GM21737 (cell line): Measurements from ENCODE around the gene CSTF3.
"Not testable (repeated sequence)": the region's sequence is repeated elsewhere in the genome, so short reads cannot be mapped to it uniquely, and the experiment has no call there.

Experiments
- ATAC-seq: cut with Tn5 transposase; IDR thresholded peaks from one replicate; pipeline ENCODE4 v1.9.1; 2021; ENCODE audit warnings: mild to moderate bottlenecking, moderate library complexity; ENCODE audit not compliant: unreplicated experiment

Gene CSTF3

DNA sequence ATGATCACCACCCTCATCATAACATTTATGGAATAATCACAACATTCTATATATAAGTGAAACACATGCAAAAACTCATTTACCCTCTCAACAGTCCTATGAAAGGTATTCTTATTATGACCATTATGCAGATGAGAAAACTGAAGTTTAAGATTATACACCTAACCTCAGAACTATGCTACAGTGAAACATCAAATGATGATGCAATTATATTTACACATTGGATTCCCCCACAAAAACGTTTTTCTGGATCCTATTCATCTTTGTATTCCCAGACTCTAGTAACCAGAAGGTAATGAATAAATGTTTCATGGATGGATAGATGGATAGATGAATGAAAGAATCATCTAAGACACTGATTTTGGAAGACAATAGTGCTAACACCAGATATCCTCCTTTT is 67.1 kb downstream of the CSTF3 start:
- no peak for ATAC-seq

DNA sequence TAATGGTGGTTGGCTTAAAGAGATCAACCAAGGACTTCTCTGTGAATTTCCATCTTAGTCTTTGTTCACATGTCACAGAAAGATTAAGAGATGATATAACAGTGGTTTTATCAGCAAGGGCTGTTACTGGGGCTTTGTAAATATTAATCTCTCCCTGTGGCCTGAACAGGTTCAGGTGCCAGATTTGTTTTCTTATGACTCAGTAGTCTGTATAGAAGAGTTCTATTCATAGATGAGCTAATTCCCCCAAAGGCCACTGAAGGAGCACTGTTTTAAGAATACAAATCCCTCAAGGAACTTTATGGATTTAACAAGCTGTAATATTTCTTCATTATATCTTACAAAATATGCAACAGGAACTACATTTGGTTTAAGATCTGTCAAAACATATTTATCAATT is 71.5 kb downstream of the CSTF3 start:
- no peak for ATAC-seq

DNA sequence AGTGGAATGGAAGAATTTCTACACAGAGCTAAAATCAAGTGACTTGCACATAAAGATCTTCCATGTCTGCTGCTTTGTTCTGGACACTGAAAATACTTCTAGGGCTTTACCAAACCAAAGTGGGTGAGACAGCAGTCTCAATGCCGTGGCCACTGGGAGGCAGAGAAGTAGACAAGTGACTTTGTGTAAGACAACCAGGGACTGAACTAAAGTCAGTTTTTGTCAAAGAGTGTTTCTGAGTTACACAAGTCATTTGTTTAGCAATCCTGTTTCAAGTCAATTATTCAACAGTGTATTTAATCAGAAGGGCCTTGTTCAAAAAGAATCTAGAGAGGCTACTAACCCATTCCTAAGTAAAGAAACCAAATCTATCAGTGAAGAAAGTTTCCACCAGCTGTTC is 75.3 kb downstream of the CSTF3 start:
- ATAC-seq: no peak

DNA sequence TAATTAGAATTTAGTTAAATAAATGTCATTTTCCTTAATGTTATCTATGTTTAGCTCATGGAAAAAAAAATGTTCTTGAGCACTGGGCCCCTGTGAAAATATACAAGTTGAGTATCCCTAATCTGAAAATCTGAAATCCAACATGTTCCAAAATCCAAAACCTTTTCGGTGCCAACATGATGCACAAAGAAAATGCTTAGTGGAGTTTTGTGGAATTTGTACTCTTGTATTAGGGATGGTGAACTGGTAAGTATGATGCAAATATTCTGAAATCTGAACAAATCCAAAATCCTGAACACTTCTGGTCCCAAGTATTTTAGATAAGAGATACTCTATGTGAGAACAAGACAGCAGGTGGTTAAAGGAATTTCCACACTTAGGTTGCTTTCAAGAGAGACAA is 77.4 kb downstream of the CSTF3 start:
- no peak for ATAC-seq

DNA sequence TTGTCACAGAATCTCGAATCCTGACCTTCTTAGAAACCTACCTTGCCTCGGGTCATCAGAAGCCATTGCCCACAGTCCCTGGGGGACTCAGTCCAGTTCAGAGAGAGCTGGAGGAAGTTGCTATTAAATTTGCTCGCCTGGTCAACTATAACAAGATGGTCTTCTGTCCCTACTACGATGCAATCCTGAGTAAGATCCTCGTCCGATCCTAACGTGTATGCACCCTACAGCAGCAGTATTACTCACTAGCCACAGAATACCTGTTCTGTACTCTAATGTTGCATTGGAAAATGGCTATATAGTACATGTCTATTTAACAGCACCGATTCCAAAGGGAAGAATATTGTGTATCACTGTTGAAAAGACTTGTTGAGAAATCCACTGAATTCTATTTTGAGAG is 88.8 kb downstream of the CSTF3 start:
- ATAC-seq: no peak

DNA sequence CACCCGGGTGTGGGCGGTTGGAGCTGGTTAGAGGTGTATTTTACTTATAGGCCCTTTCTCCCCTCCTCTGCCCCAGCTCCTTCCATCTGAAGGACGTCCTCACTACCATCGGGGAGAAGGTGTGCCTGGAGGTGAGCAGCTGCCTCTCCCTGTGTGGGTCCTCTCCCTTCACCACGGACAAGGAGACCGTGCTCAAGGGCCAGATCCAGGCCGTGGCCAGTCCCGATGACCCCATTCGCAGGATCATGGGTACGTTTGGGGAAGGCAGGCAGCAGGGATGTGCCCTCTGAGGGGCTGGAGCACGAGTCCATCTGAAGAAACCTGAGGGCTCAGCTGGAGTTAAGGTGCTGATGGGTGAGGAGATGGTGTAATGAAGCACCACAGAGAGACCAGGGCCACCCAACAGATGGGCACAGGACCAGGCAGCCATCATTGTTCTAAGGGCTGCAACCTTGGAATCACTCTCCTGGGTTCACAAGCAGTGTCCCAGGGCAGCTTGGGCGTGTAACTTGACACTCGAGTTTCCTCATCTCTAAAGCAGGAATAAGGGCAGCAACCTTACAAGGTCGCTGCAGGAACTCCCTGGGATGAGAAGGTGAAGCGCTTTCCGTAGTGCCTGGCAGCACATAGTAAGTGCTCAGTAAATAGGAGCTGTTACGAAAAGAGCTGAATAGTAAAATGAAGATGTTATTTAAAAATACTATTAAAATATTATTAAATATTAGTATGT is 92.5 kb downstream of the CSTF3 start:
- ATAC-seq: no peak

DNA sequence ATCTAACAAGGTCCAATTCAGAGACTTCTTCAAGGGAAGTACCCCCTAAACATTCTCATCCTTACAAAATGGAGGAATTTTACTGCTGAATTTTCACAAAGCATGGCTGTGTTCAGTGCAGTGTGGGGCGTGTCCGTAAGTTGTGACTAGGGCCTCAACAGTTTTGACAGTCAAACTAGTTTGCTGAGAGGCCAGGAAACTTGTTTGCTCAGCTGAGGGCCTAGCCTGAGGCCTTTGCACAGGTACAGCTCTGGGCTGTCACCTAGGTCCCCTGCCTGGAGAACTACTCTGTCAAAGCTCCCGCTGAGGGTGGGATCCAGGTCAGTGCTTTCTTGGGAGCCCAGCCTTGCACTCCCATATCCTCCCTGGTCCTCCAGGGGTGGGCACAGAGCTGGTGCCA is 94.0 kb downstream of the CSTF3 start:
- no peak for ATAC-seq

DNA sequence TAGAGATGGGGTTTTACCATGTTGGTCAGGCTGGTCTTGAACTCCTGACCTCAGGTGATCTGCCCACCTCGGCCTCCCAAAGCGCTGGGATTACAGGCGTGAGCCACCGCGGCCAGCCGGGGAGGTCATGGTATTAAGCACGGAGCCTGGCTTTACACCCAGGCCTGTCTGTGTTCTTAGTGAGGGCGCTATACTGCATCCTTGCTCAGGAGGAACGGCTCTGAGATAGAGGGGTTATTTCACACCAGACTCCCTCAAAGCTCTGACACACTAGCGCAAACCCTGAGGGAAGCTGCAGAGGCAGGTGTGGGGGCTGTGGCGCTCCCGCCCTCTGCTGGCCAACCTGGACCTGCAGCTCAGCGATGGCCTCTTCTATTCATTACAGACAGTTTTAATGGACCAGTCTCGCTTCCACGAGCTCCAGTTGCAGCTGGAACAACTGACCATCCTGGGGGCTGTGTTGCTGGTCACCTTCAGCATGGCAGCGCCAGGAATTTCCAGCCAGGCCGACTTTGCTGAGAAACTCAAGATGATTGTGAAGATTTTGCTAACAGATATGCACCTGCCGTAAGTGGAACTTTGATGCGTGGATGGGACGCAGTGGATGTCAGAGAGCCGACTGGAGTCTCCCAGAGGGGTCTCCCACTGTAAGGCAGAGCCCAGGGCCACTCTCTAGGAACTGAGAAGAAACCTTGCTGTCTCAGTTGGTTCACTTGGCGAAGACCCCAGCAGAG is 95.7 kb downstream of the CSTF3 start:
- no peak for ATAC-seq

DNA sequence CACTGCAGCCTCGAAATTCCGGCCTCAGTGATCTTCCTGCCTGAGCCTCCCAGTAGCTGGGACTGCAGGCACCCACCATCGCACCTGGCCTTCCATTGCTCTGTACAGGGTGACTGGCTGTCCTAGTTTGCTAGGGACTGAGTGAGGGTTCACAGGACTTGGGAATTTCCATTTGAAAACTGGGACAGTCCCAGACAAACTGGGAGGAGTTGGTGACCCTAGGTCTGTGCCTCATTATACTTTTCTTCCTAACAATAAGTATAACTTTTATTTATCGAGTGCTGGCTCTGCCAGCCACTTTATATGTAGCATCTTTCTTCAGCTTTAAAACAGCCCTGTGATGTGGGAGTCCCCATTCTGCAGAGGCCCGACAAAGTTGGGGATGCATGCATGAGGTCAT is 96.4 kb downstream of the CSTF3 start:
- ATAC-seq: no peak

DNA sequence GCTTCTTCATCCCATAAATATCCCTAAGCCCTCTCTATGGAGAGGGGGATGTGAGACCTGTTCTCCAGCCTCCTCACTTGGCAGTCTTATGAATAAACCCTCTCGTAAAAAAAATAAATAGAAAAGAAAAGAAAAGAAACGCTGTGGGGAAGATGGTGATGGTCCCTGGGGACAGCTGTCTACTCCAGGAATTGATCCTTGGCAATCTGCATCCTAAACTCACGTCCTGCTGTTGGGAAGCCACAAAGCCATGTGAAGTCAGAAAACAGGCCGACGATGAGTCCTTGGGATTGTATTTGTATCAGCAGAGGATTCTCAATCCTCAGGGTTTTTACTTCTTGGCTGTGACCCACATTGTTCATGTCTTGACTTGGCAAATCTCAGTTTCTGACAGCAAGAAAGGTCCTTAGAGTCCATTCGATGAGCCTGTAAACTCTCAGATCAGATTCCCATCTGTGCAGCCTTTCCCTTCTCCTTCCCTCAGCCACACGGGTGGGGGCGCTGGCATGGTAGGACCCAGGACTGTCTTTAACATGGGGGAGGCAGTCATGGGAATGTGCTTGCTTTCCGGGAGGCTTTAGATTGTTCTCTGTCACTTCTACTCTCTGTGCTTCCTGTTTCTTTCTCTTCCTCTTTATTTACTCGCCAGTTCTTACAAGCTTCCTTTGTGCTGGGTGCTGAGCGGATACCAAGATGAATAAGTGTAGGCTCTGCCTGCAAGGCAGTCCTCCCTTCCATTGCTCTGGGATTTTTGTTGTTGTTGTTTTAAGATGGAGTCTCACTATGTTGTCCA is 97.1 kb downstream of the CSTF3 start:
- ATAC-seq: no peak

DNA sequence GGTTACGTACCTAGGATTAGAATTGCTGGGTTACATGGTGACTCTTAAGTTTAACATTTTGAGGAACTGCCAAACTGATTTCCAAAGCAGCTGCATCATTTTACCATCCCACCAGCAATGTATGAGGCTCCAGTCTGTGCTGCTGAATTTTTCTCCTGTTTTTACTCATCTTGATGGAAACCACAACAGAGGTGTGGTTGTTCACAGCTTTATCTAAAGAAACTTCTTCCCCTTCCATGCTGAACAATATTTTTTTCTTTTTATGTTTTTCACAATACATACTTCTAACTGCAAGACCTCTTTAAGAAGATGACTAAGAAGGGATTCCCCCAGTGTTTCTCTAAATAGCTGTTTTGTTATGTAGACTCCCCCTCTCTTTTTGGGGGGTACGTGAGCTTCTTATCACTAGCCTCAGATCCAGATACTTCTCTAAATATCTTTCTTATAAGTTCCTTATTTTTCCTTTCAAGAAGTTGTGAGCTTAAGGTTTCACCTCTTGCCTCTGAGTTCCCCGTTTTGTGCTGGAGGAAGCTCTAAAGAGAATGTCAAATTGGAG is 97.9 kb downstream of the CSTF3 start:
- peak; percentile 50 for ATAC-seq

DNA sequence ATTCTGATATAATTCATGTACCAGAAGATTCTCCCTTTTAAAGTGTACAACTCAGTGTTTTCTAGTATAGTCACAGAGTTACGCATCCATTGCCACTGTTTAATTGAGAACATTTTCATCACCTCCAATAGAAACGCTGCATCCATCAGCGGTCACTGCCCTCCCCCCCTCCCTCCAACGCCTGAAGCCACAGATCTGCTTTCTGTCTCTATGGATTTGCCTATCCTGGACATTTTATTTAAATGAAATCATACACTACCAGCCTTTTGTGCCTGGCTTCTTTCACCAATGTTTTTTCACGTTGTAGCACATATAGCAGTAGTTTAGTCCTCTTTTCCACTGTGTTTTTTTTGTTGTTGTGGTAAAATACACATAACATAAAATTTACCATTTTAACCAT is 99.1 kb downstream of the CSTF3 start:
- no peak for ATAC-seq

DNA sequence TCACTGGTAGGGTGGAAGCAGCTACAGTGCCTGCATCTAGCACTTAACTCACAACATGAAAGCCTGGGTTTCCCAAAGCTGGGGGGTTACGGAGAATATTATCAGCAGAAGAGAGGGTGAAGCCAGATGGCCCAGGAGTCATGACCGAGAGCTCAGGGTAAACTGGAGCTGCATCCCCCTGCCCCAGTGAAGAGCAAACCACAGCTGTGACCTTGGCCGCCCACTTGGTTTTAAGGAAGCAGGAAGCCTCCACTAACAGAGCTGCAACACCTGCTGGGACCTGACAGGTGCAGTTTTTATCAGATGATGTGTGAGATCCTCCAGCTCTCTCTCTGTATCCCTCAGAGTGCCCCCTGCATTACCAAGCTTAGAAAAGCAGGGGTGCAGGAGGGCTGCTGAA is 101.0 kb downstream of the CSTF3 start:
- ATAC-seq: no peak

DNA sequence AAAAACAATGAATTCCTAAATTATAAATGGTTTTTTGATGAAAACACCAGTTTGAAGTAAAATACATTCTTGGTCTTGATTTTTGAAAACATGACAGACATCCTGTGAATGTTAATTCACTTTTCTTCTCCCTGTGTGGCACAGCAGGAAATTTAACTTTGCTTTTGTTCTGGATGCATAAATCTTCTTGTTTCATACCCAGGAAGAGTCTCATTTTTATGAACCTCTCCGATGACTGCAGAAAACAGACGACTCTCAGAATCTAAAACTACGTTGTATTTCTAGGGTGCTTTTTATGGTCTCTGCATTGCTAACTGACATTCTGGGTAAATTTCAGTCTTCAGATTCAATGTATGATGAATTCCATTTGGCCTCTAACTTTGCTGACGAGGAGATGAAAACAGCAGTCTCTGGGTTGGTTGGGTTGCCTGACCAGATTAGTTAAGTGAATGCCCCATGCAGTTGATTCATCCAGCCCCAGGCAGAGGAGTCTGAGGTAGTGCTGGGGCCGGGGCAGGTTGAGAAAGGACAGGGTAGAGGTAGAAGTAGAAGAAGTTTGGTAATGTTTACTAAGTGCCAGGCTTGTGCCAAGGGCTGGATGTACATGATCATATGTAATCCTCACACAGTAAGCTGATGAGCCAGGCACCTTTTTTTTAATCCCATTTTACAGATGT is 101.8 kb downstream of the CSTF3 start:
- ATAC-seq: no peak

DNA sequence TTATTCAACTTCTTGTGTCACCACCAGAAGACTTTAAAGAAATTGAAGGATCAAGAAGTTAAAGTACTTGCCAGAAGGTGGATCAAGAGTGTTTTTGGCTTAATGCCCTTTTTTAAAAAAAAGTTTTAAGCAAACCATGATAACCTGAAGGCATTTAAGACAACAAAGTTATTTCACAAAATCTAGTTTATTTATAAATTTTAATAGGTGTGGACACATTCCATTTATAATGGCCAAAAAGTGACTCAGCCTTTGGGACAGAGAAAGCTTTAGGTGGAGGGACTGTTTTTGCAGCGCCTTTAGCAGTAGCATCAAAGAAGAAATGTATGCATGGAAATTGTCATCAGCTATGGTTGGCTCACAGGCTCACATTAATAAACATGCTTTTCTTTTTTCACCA is 104.0 kb downstream of the CSTF3 start:
- ATAC-seq: no peak

DNA sequence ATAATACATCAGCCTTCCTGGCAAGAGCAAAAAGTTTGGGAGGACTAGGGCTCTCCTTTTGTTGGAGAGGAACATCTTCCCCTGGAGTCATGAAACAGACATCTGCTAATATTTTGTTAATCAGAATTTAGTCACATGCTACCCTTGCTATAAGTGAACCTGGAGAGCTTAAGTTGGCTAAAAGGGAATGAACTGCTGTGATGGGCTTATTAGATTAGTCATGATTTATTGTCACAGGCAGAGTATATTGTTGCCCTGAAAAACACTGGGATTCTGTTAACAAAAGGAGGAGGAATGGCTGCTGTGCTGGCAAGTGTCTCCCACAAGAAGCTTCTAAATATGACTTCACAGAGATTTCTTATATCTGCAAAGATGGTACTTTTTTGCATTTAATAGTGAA is 105.9 kb downstream of the CSTF3 start:
- ATAC-seq: no peak

DNA sequence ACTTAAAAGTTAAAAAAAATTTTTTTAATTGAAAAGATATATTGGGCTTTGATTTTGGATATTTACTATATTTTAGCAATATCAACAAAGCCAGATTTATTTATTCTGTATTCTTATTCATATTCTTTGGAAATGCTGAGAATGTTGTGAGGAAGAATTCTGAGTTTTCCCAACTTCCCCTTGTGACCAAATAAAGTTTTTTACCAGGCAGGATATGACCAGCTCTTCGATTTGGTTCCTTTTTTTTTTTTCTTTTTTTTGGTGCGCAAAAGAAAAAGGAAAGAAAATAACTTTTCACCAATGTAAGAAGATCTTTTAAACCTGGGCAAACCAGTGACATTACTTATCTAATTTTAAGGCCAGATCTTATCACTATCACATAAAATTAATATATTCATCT is 109.0 kb downstream of the CSTF3 start:
- no peak for ATAC-seq

DNA sequence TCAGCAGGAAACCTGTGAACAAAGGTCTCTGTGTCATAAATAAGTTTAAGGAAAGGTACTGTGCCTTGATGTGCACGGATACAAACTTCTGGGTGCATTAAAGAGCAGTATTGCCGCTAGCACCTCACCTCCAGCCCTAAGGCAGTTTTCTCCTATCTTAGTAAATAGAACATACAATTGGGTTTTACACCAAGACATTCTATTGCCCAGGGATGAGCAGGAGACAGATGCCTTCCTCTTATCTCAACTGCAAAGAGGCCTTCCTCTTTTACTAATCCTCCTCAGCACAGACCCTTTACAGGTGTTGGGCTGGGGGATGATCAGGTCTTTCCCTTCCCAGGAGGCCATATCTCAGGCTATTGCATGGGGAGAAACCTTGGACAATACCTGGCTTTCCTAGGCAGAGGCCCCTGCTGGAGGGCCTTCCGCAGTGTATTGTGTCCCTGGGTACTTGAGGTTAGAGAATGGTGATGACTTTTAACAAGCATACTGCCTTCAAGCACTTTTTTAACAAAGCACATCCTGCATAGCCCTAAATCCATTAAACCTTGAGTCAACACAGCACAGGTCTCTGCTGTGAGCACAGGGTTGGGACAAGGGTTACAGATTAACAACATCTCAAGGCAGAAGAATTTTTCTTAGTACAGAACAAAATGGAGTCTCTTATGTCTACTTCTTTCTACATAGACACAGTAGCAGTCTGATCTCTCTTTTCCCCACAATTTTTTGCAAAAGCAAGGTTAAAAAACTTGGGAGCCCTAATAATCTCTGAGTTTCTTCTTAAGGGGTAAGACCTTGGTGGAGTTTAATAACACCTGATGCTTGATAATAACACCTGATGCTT is 111.5 kb downstream of the CSTF3 start:
- not testable (repeated sequence) for ATAC-seq

DNA sequence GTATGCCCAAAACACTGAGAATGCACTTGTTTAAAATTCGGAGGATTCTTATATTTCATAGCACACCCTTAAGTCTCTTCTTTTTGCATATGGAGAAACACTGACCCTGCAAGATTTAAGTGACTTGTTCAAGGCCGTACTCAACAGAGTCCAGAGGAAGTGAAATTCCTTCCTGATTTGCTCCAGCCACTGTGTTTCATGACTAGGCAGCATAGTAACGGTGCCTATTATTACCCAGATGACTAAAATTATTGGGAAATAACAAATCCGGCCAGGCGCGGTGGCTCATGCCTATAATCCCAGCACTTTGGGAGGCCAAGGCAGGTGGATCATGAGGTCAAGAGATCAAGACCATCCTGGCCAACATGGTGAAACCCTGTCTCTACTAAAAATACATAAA is 112.6 kb downstream of the CSTF3 start:
- ATAC-seq: not testable (repeated sequence)
